Duodenal mucosa (tissue), 2 donors: Measurements from ENCODE around the gene RGS14.
"Not testable (repeated sequence)": the region's sequence is repeated elsewhere in the genome, so short reads cannot be mapped to it uniquely, and the experiment has no call there.

Experiments used
- H3K27ac ChIP-seq: one replicate; pipeline ENCODE4 v1.7.0; 2013; ENCODE audit warnings: low read depth, low read length
- H3K27me3 ChIP-seq, 2 donors: one replicate each; pipeline ENCODE4 v1.7.0; 2013; ENCODE audit warnings: low read length in 2 of 2, control low read depth in 1 of 2; ENCODE audit not compliant: insufficient read depth in 2 of 2, control insufficient read depth in 1 of 2
- H3K36me3 ChIP-seq, 2 donors: one replicate each; pipeline ENCODE4 v1.7.0; 2013; ENCODE audit warnings: low read length in 2 of 2, control low read depth in 1 of 2; ENCODE audit not compliant: insufficient read depth in 2 of 2, control insufficient read depth in 1 of 2
- H3K4me1 ChIP-seq, 2 donors: one replicate each; pipeline ENCODE4 v1.7.0; 2013; ENCODE audit warnings: low read length in 2 of 2, control low read depth in 1 of 2; ENCODE audit not compliant: insufficient read depth in 2 of 2, control insufficient read depth in 1 of 2
- H3K4me3 ChIP-seq, 2 donors: one replicate each; pipeline ENCODE4 v1.7.0; 2013; ENCODE audit warnings: low read length in 2 of 2, low read depth in 1 of 2
- H3K9ac ChIP-seq, 2 donors: one replicate each; pipeline ENCODE4 v1.7.0; 2013; ENCODE audit warnings: low read length in 2 of 2, low read depth in 1 of 2
- H3K9me3 ChIP-seq, 2 donors: one replicate each; pipeline ENCODE4 v1.7.0; 2013; ENCODE audit warnings: low read length in 2 of 2, control low read depth in 1 of 2; ENCODE audit not compliant: control insufficient read depth in 1 of 2

Gene RGS14

GRCh38 chr5:177372034-177372896, 14.5 kb downstream of the RGS14 start:
- Histone ChIP-seq H3K27me3 (no peaks in the 10 kb centered on the region), H3K9me3 (no peaks in the 10 kb centered on the region), H3K4me1 (peaks cover 38 to 45% of the 10 kb centered on the region in 2 donors), H3K36me3 (peaks cover 0 to 11% of the 10 kb centered on the region in 2 donors), H3K9ac (no peak overlapping the region), H3K27ac (no peak overlapping the region), H3K4me3 (no peak overlapping the region)

GRCh38 chr5:177372910-177373309, 15.2 kb downstream of the RGS14 start:
- Histone ChIP-seq H3K9ac (no peak overlapping the region), H3K4me1 (peaks cover 38 to 39% of the 10 kb centered on the region in 2 donors), H3K36me3 (peaks cover 0 to 11% of the 10 kb centered on the region in 2 donors), H3K27ac (no peak overlapping the region), H3K4me3 (no peak overlapping the region), H3K9me3 (no peaks in the 10 kb centered on the region), H3K27me3 (no peaks in the 10 kb centered on the region)

- Histone ChIP-seq H3K4me3 (no peak overlapping the region), H3K27ac (no peak overlapping the region), H3K9ac (no peak overlapping the region), H3K4me1 (peaks cover 30 to 31% of the 10 kb centered on the region in 2 donors), H3K9me3 (no peaks in the 10 kb centered on the region), H3K36me3 (peaks cover 0 to 4% of the 10 kb centered on the region in 2 donors), H3K27me3 (no peaks in the 10 kb centered on the region)
Observed at GRCh38 chr5:177373806-177374205, 16.1 kb downstream of the RGS14 start.

GRCh38 chr5:177374211-177374610, 16.5 kb downstream of the RGS14 start:
- no peak overlapping the region for H3K27ac ChIP-seq
- H3K9ac ChIP-seq = no peak overlapping the region
- peaks cover 26 to 27% of the 10 kb centered on the region in 2 donors for H3K4me1 ChIP-seq
- peaks cover 0 to 4% of the 10 kb centered on the region in 2 donors for H3K36me3 ChIP-seq
- no peaks in the 10 kb centered on the region for H3K9me3 ChIP-seq
- no peaks in the 10 kb centered on the region for H3K27me3 ChIP-seq
- no peak overlapping the region for H3K4me3 ChIP-seq

GRCh38 chr5:177375516-177375915, 17.8 kb downstream of the RGS14 start:
- not testable (repeated sequence) for H3K9ac ChIP-seq, H3K9me3 ChIP-seq, H3K36me3 ChIP-seq, H3K27ac ChIP-seq, H3K27me3 ChIP-seq, H3K4me3 ChIP-seq
- peaks cover 13 to 14% of the 10 kb centered on the region in 2 donors for H3K4me1 ChIP-seq

GRCh38 chr5:177376107-177376506, 18.4 kb downstream of the RGS14 start:
- Histone ChIP-seq H3K4me3 (no peak overlapping the region), H3K9me3 (no peaks in the 10 kb centered on the region), H3K4me1 (peaks cover 12 to 13% of the 10 kb centered on the region in 2 donors), H3K27me3 (no peaks in the 10 kb centered on the region), H3K36me3 (peaks cover 0 to 4% of the 10 kb centered on the region in 2 donors), H3K27ac (no peak overlapping the region), H3K9ac (no peak overlapping the region)

GRCh38 chr5:177377851-177378776, 20.4 kb downstream of the RGS14 start:
- H3K36me3 ChIP-seq = peaks cover 0 to under 1% of the 10 kb centered on the region in 2 donors

GRCh38 chr5:177378884-177379883, 21.5 kb downstream of the RGS14 start:
- H3K27ac ChIP-seq = no peak overlapping the region
- no peak overlapping the region for H3K9ac ChIP-seq
- peaks cover 0 to 5% of the 10 kb centered on the region in 2 donors for H3K27me3 ChIP-seq
- H3K9me3 ChIP-seq = no peaks in the 10 kb centered on the region
- H3K36me3 ChIP-seq = no peaks in the 10 kb centered on the region
- H3K4me3 ChIP-seq = no peak overlapping the region
- H3K4me1 ChIP-seq = no peaks in the 10 kb centered on the region

More at GRCh38 chr5:177377851-177378776, 20.4 kb downstream of the RGS14 start:
- peak overlapping the region; percentile 6 for H3K27ac ChIP-seq
- H3K9ac ChIP-seq = no peak overlapping the region
- no peaks in the 10 kb centered on the region for H3K4me1 ChIP-seq
- H3K27me3 ChIP-seq = peaks cover 0 to 3% of the 10 kb centered on the region in 2 donors
- no peaks in the 10 kb centered on the region for H3K9me3 ChIP-seq
- no peak overlapping the region for H3K4me3 ChIP-seq

- no peak overlapping the region for H3K9ac ChIP-seq
- no peak overlapping the region for H3K27ac ChIP-seq
- no peak overlapping the region for H3K4me3 ChIP-seq
- no peaks in the 10 kb centered on the region for H3K4me1 ChIP-seq
- H3K36me3 ChIP-seq = no peaks in the 10 kb centered on the region
- no peaks in the 10 kb centered on the region for H3K9me3 ChIP-seq
- peaks cover 5% of the 10 kb centered on the region in 2 donors for H3K27me3 ChIP-seq
Observed at GRCh38 chr5:177380805-177381126, 23.0 kb downstream of the RGS14 start.
